Natural killer cell (primary cell): ENCODE data around the gene FOLR1. TPM values are rescaled to one million over a fixed set of nuclear protein-coding genes. Genes with fewer than 3 reads are reported as not detected.

Source experiments
- ATAC-seq, 3 donors: fragments of 150-1000 bp in 2 of 3; fragments of 200-7000 bp in 1 of 3; cut with Tn5 transposase; 1 replicate in 1 of 3; 2 replicates in 2 of 3; pipeline ENCODE4 v1.10.0; 2021; ENCODE audit warnings: mild to moderate bottlenecking in 2 of 3, moderate library complexity in 2 of 3
- DNase-seq, 2 donors: peaks; one replicate each; pipeline versions ENCODE4 v3.0.0 to v3.0.0-alpha.2; 2013 to 2021; ENCODE audit warnings: mixed read lengths in 1 of 2
- H3K27ac ChIP-seq: one replicate; pipeline ENCODE4 v1.5.1; 2013; ENCODE audit warnings: mild to moderate bottlenecking, low read length
- H3K27me3 ChIP-seq: one replicate; pipeline ENCODE4 v1.6.1; 2013; ENCODE audit warnings: low read length; ENCODE audit not compliant: control insufficient read depth, insufficient read depth
- H3K36me3 ChIP-seq: one replicate; pipeline ENCODE4 v1.6.1; 2013; ENCODE audit warnings: low read length; ENCODE audit not compliant: control insufficient read depth, insufficient read depth
- H3K4me1 ChIP-seq: one replicate; pipeline ENCODE4 v1.6.1; 2013; ENCODE audit warnings: low read length; ENCODE audit not compliant: control insufficient read depth, insufficient read depth
- H3K4me3 ChIP-seq: one replicate; pipeline ENCODE4 v1.5.1; 2013; ENCODE audit warnings: low read length
- H3K9me3 ChIP-seq: one replicate; pipeline ENCODE4 v1.6.1; 2013; ENCODE audit warnings: low read length; ENCODE audit not compliant: control insufficient read depth, insufficient read depth
- H3K27ac Mint-ChIP-seq, 2 donors: one replicate each; pipeline ENCODE4 v1.8.0; 2022; ENCODE audit warnings: mild to moderate bottlenecking in 2 of 2, mixed read lengths in 2 of 2, moderate library complexity in 1 of 2
- H3K27me3 Mint-ChIP-seq, 2 donors: one replicate each; pipeline ENCODE4 v1.8.0; 2022; ENCODE audit warnings: low read depth in 2 of 2, mixed read lengths in 2 of 2
- H3K36me3 Mint-ChIP-seq: one replicate; pipeline ENCODE4 v1.8.0; 2022; ENCODE audit warnings: mixed read lengths
- H3K4me1 Mint-ChIP-seq, 2 donors: one replicate each; pipeline ENCODE4 v1.8.0; 2022; ENCODE audit warnings: mixed read lengths in 2 of 2
- H3K4me3 Mint-ChIP-seq: one replicate; pipeline ENCODE4 v1.8.0; 2022; ENCODE audit warnings: mild to moderate bottlenecking, moderate library complexity, mixed read lengths
- H3K9me3 Mint-ChIP-seq, 2 donors: one replicate each; pipeline ENCODE4 v1.8.0; 2022; ENCODE audit warnings: mixed read lengths in 2 of 2
- CTCF ChIP-seq: fragments of 200-600 bp; IDR thresholded peaks from one replicate; pipeline ENCODE4 v1.8.0; 2022; ENCODE audit warnings: antibody characterized with exemption
- WGBS: methylation state at CpG from one replicate; pipeline ENCODE4 v1.1.7; 2013; ENCODE audit warnings: missing lambda C conversion rate; ENCODE audit not compliant: insufficient coverage; 5-methylcytosine and 5-hydroxymethylcytosine counted together
- intact Hi-C: fragments of 100-400 bp; cut with micrococcal nuclease; formaldehyde crosslinking; loops from one replicate; pipeline ENCODE4 v1.14.2; 2022
- total RNA-seq, 4 donors: library from RNA; stranded (reverse); fragments of 120-200 nt in 1 of 4; gene quantifications; one replicate each; pipeline versions ENCODE4 v1.2.3 to v1.2.4, GENCODE V29; 2013 to 2022

The FOLR1 gene
- total RNA-seq, 3 donors from 2014 or later (not counting 1 experiment from before 2014, with no cell fraction given) = not detected

GRCh38 chr11:72238040-72238450 is 46.1 kb downstream of the FOLR1 start:
- Mint-ChIP-seq H3K4me3 (no peak overlapping the region), H3K9me3 (no peaks in the 10 kb centered on the region), H3K27me3 (peaks cover 28 to 31% of the 10 kb centered on the region in 2 donors), H3K27ac (no peak overlapping the region), H3K36me3 (no peaks in the 10 kb centered on the region), H3K4me1 (peaks cover 18 to 47% of the 10 kb centered on the region in 2 donors)
- Histone ChIP-seq H3K4me1 (peaks cover 21% of the 10 kb centered on the region), H3K36me3 (peaks cover 34% of the 10 kb centered on the region), H3K27me3 (peaks cover 24% of the 10 kb centered on the region), H3K9me3 (no peaks in the 10 kb centered on the region), H3K27ac (no peak overlapping the region), H3K4me3 (no peak overlapping the region)
- intact Hi-C loops = loop anchor here (2.0 kb wide), 1 partner anchor 13 kb away; the partner anchor contains the start of gene INPPL1
- ATAC-seq = peak; percentile 61 to 75 (median 67)
- TF ChIP-seq CTCF = peak; percentile 48
- DNase-seq = peak in 1 of 2 donors; percentile 70
- WGBS = 77% methylated on average over 16 of the region's 16 CpGs

- H3K27ac ChIP-seq = no peak overlapping the region
- 78% methylated on average over 25 of the region's 28 CpGs for WGBS
- Mint-ChIP-seq H3K4me1 (peaks cover 18 to 52% of the 10 kb centered on the region in 2 donors), H3K9me3 (no peaks in the 10 kb centered on the region), H3K27me3 (peaks cover 34 to 36% of the 10 kb centered on the region in 2 donors), H3K36me3 (no peaks in the 10 kb centered on the region), H3K27ac (no peak overlapping the region), H3K4me3 (no peak overlapping the region)
- DNase-seq = no peak
- peaks cover 31% of the 10 kb centered on the region for H3K36me3 ChIP-seq
- ATAC-seq = no peak
- H3K4me3 ChIP-seq = no peak overlapping the region
- peaks cover 21% of the 10 kb centered on the region for H3K4me1 ChIP-seq
- H3K27me3 ChIP-seq = peaks cover 29% of the 10 kb centered on the region
- intact Hi-C loops = loop anchor here (2.0 kb wide), 1 partner anchor 14 kb away; the partner anchor contains the start of gene INPPL1
- no peaks in the 10 kb centered on the region for H3K9me3 ChIP-seq
- peak; percentile 5 for TF ChIP-seq CTCF
These were observed 46.8 kb downstream of the FOLR1 start for GRCh38 chr11:72238492-72239312.

GRCh38 chr11:72239313-72239848 is 47.4 kb downstream of the FOLR1 start:
- H3K27ac Mint-ChIP-seq = no peak overlapping the region
- Histone ChIP-seq H3K27me3 (peaks cover 31% of the 10 kb centered on the region), H3K4me3 (no peak overlapping the region), H3K9me3 (no peaks in the 10 kb centered on the region), H3K27ac (no peak overlapping the region), H3K4me1 (peaks cover 24% of the 10 kb centered on the region), H3K36me3 (peaks cover 27% of the 10 kb centered on the region)
- peaks cover 34 to 36% of the 10 kb centered on the region in 2 donors for H3K27me3 Mint-ChIP-seq
- no peaks in the 10 kb centered on the region for H3K36me3 Mint-ChIP-seq
- DNase-seq (no peak), ATAC-seq (peak; percentile 51 to 69 (median 69))
- no peaks in the 10 kb centered on the region for H3K9me3 Mint-ChIP-seq
- peaks cover 14 to 49% of the 10 kb centered on the region in 2 donors for H3K4me1 Mint-ChIP-seq
- 11% methylated on average over 25 of the region's 25 CpGs for WGBS
- peak overlapping the region; percentile 40 for H3K4me3 Mint-ChIP-seq
- no peak for TF ChIP-seq CTCF
- intact Hi-C loops = loop anchor here (2.0 kb wide), 1 partner anchor 15 kb away; the partner anchor contains the start of gene INPPL1
